K562 (cell line): Measurements from ENCODE around the gene ZNF839. TPM values are rescaled to one million over a fixed set of nuclear protein-coding genes. Genes with fewer than 3 reads are reported as not detected.

Source experiments
- ARNT ChIP-seq, 2 experiments: fragments of 450-650 bp; IDR thresholded peaks; 2 replicates each; pipeline ENCODE4 v1.6.1; 2016; ENCODE audit warnings: mild to moderate bottlenecking in 1 of 2
- BACH1 ChIP-seq: fragments of 200-800 bp; sonication (Bioruptor generic); IDR thresholded peaks from 2 replicates; pipeline ENCODE4 v1.6.1; 2016; ENCODE audit warnings: missing genetic modification characterization, missing compliant biosample characterization
- C11orf30 ChIP-seq: fragments of 450-650 bp; IDR thresholded peaks from 2 replicates; pipeline ENCODE4 v1.6.1; 2016; ENCODE audit warnings: low read depth, mild to moderate bottlenecking
- GABPA ChIP-seq: fragments of 200-800 bp; sonication (Bioruptor generic); conservative IDR thresholded peaks from 2 replicates; pipeline ENCODE4 v1.6.1; 2016; ENCODE audit warnings: low read depth, missing genetic modification characterization, missing compliant biosample characterization
- GATAD2A ChIP-seq: fragments of 450-650 bp; IDR thresholded peaks from 2 replicates; pipeline ENCODE4 v1.6.1; 2017
- ILK ChIP-seq: fragments of 450-650 bp; IDR thresholded peaks from 2 replicates; pipeline ENCODE4 v1.6.1; 2016; ENCODE audit warnings: missing genetic modification characterization, low read depth, mild to moderate bottlenecking, missing compliant biosample characterization, moderate library complexity, borderline replicate concordance
- LEF1 ChIP-seq: fragments of 450-650 bp; IDR thresholded peaks from 2 replicates; pipeline ENCODE4 v1.6.1; 2016; ENCODE audit warnings: mild to moderate bottlenecking
- SNIP1 ChIP-seq: fragments of 450-650 bp; IDR thresholded peaks from 2 replicates; pipeline ENCODE4 v1.7.1; 2017; ENCODE audit warnings: low read depth, mild to moderate bottlenecking
- SP2 ChIP-seq: IDR thresholded peaks from 2 replicates; pipeline ENCODE4 v1.6.1; 2011; ENCODE audit warnings: mild to moderate bottlenecking, low read depth, low read length, moderate library complexity; ENCODE audit not compliant: poor library complexity, severe bottlenecking; ENCODE audit errors: extremely low read depth
- STAG1 ChIP-seq: sonication (generic); formaldehyde crosslinking; IDR thresholded peaks from 2 replicates; pipeline ENCODE4 v1.5.0; 2020; ENCODE audit warnings: missing genetic modification reagents, borderline replicate concordance
- ZBTB1 ChIP-seq: sonication (generic); formaldehyde crosslinking; IDR thresholded peaks from 2 replicates; pipeline ENCODE4 v1.8.1; 2023; ENCODE audit warnings: missing genetic modification reagents, low read depth, mild to moderate bottlenecking, borderline replicate concordance
- ZBTB9 ChIP-seq: fragments of 450-650 bp; formaldehyde crosslinking; IDR thresholded peaks from 2 replicates; pipeline ENCODE4 v1.4.0; 2020; ENCODE audit warnings: mild to moderate bottlenecking, moderate library complexity
- ZFX ChIP-seq: sonication (generic); formaldehyde crosslinking; IDR thresholded peaks from 2 replicates; pipeline ENCODE4 v1.8.0; 2022; ENCODE audit warnings: mild to moderate bottlenecking, missing genetic modification reagents, moderate library complexity
- ZNF699 ChIP-seq: fragments of 250-450 bp; sonication (Bioruptor Pico); IDR thresholded peaks from 2 replicates; pipeline ENCODE4 v1.8.0; 2021; ENCODE audit warnings: mild to moderate bottlenecking, moderate library complexity; ENCODE audit not compliant: insufficient replicate concordance
- polyA plus RNA-seq, 8 experiments: library from polyadenylated mRNA; depleted of rRNA in 4 of 8; stranded (reverse) in 5 of 8; unstranded in 3 of 8; fragments of >200 nt; fragmentation: Nextera tagmentation in 2 of 8; fragmentation: Illumina TruSeq in 1 of 8; extraction: Ambion mirVana in 2 of 8; extraction: Trizol in 1 of 8; gene quantifications; 2 replicates each; pipeline versions ENCODE4 v1.2.1 to v1.2.3, GENCODE V29; 2011 to 2014; ENCODE audit warnings: inconsistent platforms in 1 of 8, missing spikeins in 1 of 8
- total RNA-seq, 7 experiments: library from RNA; depleted of rRNA in 6 of 7; stranded (reverse); fragments of >200 nt in 6 of 7; fragmentation: Illumina TruSeq in 2 of 7; extraction: Trizol in 2 of 7; gene quantifications; 2 replicates each; pipeline versions ENCODE4 v1.2.1 to v1.2.3, GENCODE V29; 2011 to 2021; ENCODE audit warnings: low replicate concordance in 1 of 7
- TF ChIP-seq, protein P1 (sequence below), 2 experiments: IDR thresholded peaks; 2 replicates each; pipeline ENCODE4 v1.6.1; 2011; ENCODE audit warnings: borderline replicate concordance in 1 of 2, control low read depth in 1 of 2, low read depth in 1 of 2, low read length in 1 of 2, mild to moderate bottlenecking in 1 of 2, mixed read lengths in 1 of 2, moderate library complexity in 1 of 2; ENCODE audit not compliant: insufficient read depth in 1 of 2, insufficient read length in 1 of 2, poor library complexity in 1 of 2, severe bottlenecking in 1 of 2; ENCODE audit errors: extremely low read depth in 1 of 2
- TF ChIP-seq, protein P2 (sequence below), 2 experiments: fragments of 200-800 bp in 1 of 2; sonication (Bioruptor generic) in 1 of 2; sonication (generic) in 1 of 2; formaldehyde crosslinking in 1 of 2; IDR thresholded peaks in 1 of 2; conservative IDR thresholded peaks in 1 of 2; 2 replicates each; pipeline versions ENCODE4 v1.5.0 to v1.6.1; 2016 to 2020; ENCODE audit warnings: missing compliant biosample characterization in 1 of 2, missing genetic modification characterization in 1 of 2, missing genetic modification reagents in 1 of 2
- TF ChIP-seq, protein P3 (sequence below): sonication (generic); formaldehyde crosslinking; IDR thresholded peaks from 2 replicates; pipeline ENCODE4 v1.8.1; 2023; ENCODE audit warnings: mild to moderate bottlenecking, missing genetic modification reagents
- TF ChIP-seq, protein P4 (sequence below): fragments of 250-450 bp; sonication (Bioruptor Pico); IDR thresholded peaks from 2 replicates; pipeline ENCODE4 v1.5.0; 2020; ENCODE audit warnings: mild to moderate bottlenecking, borderline replicate concordance

ZNF839 gene
- total and polyA plus RNA-seq, 9 of the 15 experiments (the other 6 are each of a cell fraction or from before 2014, with no cell fraction given): 0.42 to 8.4 (median 5.7) TPM

GRCh38 chr14:102362545-102363181 is 43.1 kb downstream of the ZNF839 start, which contains the start of the genes CINP and TECPR2 (continued):
- TF ChIP-seq, protein P1, sequence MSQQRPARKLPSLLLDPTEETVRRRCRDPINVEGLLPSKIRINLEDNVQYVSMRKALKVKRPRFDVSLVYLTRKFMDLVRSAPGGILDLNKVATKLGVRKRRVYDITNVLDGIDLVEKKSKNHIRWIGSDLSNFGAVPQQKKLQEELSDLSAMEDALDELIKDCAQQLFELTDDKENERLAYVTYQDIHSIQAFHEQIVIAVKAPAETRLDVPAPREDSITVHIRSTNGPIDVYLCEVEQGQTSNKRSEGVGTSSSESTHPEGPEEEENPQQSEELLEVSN (IDR thresholded peaks at IDR 0.05; ENCODE audit: borderline replicate concordance in 1 of 2, extremely low read depth in 1 of 2, insufficient read depth in 1 of 2, insufficient read length in 1 of 2, low read depth in 1 of 2, low read length in 1 of 2, poor library complexity in 1 of 2, severe bottlenecking in 1 of 2): peak in 1 of 2 experiments; percentile 62
- TF ChIP-seq ZFX (CRISPR knock-in tag) (peak; percentile 36), SP2 (peak; percentile 73), STAG1 (CRISPR knock-in tag) (no peak), ZBTB1 (CRISPR knock-in tag) (no peak), ILK (tag) (no peak), LEF1 (no peak), ARNT (IDR thresholded peaks at IDR 0.05) (no peak), C11orf30 (peak; percentile 24; the same call in 1 of the 2 replicates), ZNF699 (CRISPR knock-in tag) (no peak), ZBTB9 (CRISPR knock-in tag) (peak; percentile 65; the same call in 1 of the 2 replicates), GATAD2A (no peak), BACH1 (tag) (no peak), SNIP1 (0 out of 2 replicates have a peak, but pooled peaks have one; percentile 64), GABPA (peak; percentile 95)
- TF ChIP-seq, protein P2, sequence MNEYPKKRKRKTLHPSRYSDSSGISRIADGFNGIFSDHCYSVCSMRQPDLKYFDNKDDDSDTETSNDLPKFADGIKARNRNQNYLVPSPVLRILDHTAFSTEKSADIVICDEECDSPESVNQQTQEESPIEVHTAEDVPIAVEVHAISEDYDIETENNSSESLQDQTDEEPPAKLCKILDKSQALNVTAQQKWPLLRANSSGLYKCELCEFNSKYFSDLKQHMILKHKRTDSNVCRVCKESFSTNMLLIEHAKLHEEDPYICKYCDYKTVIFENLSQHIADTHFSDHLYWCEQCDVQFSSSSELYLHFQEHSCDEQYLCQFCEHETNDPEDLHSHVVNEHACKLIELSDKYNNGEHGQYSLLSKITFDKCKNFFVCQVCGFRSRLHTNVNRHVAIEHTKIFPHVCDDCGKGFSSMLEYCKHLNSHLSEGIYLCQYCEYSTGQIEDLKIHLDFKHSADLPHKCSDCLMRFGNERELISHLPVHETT (CRISPR knock-in tag; conservative IDR thresholded peaks at IDR 0.05 in 1 of 2, IDR thresholded peaks at IDR 0.05 in 1 of 2): peak in 1 of 2 experiments; percentile 93; a peak in 2 of 4 replicates
- TF ChIP-seq, protein P3, sequence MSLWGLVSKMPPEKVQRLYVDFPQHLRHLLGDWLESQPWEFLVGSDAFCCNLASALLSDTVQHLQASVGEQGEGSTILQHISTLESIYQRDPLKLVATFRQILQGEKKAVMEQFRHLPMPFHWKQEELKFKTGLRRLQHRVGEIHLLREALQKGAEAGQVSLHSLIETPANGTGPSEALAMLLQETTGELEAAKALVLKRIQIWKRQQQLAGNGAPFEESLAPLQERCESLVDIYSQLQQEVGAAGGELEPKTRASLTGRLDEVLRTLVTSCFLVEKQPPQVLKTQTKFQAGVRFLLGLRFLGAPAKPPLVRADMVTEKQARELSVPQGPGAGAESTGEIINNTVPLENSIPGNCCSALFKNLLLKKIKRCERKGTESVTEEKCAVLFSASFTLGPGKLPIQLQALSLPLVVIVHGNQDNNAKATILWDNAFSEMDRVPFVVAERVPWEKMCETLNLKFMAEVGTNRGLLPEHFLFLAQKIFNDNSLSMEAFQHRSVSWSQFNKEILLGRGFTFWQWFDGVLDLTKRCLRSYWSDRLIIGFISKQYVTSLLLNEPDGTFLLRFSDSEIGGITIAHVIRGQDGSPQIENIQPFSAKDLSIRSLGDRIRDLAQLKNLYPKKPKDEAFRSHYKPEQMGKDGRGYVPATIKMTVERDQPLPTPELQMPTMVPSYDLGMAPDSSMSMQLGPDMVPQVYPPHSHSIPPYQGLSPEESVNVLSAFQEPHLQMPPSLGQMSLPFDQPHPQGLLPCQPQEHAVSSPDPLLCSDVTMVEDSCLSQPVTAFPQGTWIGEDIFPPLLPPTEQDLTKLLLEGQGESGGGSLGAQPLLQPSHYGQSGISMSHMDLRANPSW (CRISPR knock-in tag): no peak
- TF ChIP-seq, protein P4, sequence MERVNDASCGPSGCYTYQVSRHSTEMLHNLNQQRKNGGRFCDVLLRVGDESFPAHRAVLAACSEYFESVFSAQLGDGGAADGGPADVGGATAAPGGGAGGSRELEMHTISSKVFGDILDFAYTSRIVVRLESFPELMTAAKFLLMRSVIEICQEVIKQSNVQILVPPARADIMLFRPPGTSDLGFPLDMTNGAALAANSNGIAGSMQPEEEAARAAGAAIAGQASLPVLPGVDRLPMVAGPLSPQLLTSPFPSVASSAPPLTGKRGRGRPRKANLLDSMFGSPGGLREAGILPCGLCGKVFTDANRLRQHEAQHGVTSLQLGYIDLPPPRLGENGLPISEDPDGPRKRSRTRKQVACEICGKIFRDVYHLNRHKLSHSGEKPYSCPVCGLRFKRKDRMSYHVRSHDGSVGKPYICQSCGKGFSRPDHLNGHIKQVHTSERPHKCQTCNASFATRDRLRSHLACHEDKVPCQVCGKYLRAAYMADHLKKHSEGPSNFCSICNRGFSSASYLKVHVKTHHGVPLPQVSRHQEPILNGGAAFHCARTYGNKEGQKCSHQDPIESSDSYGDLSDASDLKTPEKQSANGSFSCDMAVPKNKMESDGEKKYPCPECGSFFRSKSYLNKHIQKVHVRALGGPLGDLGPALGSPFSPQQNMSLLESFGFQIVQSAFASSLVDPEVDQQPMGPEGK: no peak
